ENCODE results near the gene SMAD3. TPM values are rescaled to one million over a fixed set of nuclear protein-coding genes. Genes with fewer than 3 reads are reported as not detected.

The SMAD3 gene
- total and polyA plus RNA-seq, 2 of the 4 experiments (the other 2 are of a cell fraction), result 71.0 to 177 TPM

- TF ChIP-seq NFE2L2 (IDR thresholded peaks at IDR 0.05; ENCODE audit: low read depth, low read length), result no peak
- TF ChIP-seq MAFK (IDR thresholded peaks at IDR 0.05; ENCODE audit: low read depth, low read length), result no peak
Measured at GRCh38 chr15:67138891-67139855, 73.8 kb downstream of the SMAD3 start (continued).

DNA sequence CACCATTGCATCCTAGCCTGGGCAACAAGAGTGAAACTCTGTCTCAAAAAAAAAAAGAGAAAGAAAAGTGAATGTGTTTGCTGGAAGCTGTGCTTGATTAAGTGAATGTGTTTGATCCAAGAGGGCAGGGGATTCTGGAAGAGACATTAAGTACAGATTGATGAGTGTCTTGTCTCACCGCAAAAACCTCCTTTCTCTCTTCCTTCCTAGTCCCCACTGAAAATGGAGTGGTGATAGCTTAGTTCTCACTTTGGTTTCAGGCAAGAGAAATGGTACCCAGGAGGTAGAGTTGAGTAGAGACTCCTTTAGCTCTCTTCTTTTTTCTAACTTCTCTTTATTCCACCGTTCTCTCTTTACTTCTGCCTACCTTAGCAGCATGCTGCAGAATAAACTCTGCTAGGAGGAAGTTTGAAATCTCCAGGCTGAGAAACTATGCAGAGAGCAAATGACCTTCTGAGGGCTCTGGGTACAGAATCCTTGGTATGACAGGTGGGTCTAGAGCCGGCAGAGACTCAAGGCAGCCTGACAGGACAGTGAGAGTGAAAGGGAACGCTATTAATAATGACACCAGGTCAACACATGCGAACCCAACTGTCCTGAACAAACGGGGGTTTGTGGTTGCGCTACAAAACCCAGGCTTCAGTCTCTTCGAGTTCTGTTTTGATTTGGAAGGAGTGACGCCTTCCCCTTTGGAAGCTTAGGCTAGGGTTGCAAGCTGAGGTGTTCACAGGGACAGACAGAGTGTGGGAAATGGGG, 74.9 kb downstream of the SMAD3 start:
- Histone ChIP-seq H3K79me1 (ENCODE audit: low read depth in 1 of 2, low read length in 2 of 2) (peaks cover under 1 to 84% of the 10 kb centered on the region in 2 experiments), H2BK5ac (ENCODE audit: low read depth, low read length, poor library complexity, severe bottlenecking) (peak overlapping the region; percentile 90), H3K4me2 (ENCODE audit: low read depth, low read length) (no peak overlapping the region; the same call in 1 of the 2 replicates), H3K18ac (ENCODE audit: low read depth, low read length) (peak overlapping the region; percentile 81), H2AFZ (replicated peaks; ENCODE audit: low read length, poor library complexity) (no peak overlapping the region), H2BK20ac (ENCODE audit: low read depth, low read length) (peak overlapping the region; percentile 50; the same call in 1 of the 2 replicates), H2BK120ac (ENCODE audit: low read depth, low read length) (peak overlapping the region; percentile 75), H3K36me3 (ENCODE audit: control insufficient read depth, insufficient read depth, low read length) (peaks cover 8% of the 10 kb centered on the region; the same call in 1 of the 2 replicates), H2AK9ac (replicated peaks; ENCODE audit: low read depth, low read length, poor library complexity) (no peak overlapping the region), H4K91ac (ENCODE audit: insufficient read depth, low read depth, low read length) (peak overlapping the region; percentile 54), H3K9me1 (ENCODE audit: insufficient read depth, low read length) (peaks cover 34% of the 10 kb centered on the region), H4K8ac (ENCODE audit: low read depth in 2 of 2, low read length in 2 of 2) (peak overlapping the region; percentile 82 to 88), H3K27ac (ENCODE audit: insufficient read depth, low read length) (peak overlapping the region; percentile 54), H3K4me1 (ENCODE audit: control insufficient read depth, insufficient read depth, low read length) (peaks cover 61% of the 10 kb centered on the region), H4K5ac (ENCODE audit: low read depth, low read length) (peak overlapping the region; percentile 78), H3K27me3 (ENCODE audit: control insufficient read depth, insufficient read depth, low read length) (no peaks in the 10 kb centered on the region), H3K14ac (replicated peaks; ENCODE audit: low read depth, low read length) (peak overlapping the region; percentile 75), H3K23ac (ENCODE audit: low read depth, low read length) (peak overlapping the region; percentile 95), H2AK5ac (ENCODE audit: low read depth, low read length) (peak overlapping the region; percentile 75), H2BK15ac (ENCODE audit: low read depth, low read length) (peak overlapping the region; percentile 84; the same call in 2 of the 3 replicates), H3K56ac (ENCODE audit: extremely low read depth, insufficient read depth, low read length) (peak overlapping the region; percentile 20; the same call in 1 of the 2 replicates), H3K4ac (ENCODE audit: low read depth, low read length) (peak overlapping the region; percentile 78), H4K20me1 (ENCODE audit: insufficient read depth, low read length) (peaks cover 17% of the 10 kb centered on the region; the same call in 1 of the 2 replicates), H3K9me3 (ENCODE audit: control insufficient read depth, insufficient read depth, low read length) (no peaks in the 10 kb centered on the region), H3K4me3 (ENCODE audit: insufficient read depth, low read depth, low read length) (no peak overlapping the region), H3K9ac (ENCODE audit: low read depth, low read length) (peak overlapping the region; percentile 44; the same call in 1 of the 2 replicates)
- WGBS, 2 experiments (ENCODE audit: extremely low coverage in 2 of 2, insufficient read length in 1 of 2), result 40% methylated on average over 6 of the region's 9 CpGs; no CpG with 5 or more reads in 1 of the 2 experiments
- no TSS peak for BruUV-seq (replicated peaks)
- no peak for TF ChIP-seq BHLHE40 (IDR thresholded peaks at IDR 0.05; ENCODE audit: low read depth, low read length)
- no peak for TF ChIP-seq RFX5 (IDR thresholded peaks at IDR 0.05; ENCODE audit: low read depth, low read length)
- no peak for TF ChIP-seq CHD1 (IDR thresholded peaks at IDR 0.05; ENCODE audit: low read depth, low read length)
- no peak for TF ChIP-seq CTCF (conservative IDR thresholded peaks at IDR 0.05; ENCODE audit: low read depth, low read length)
- no peak for TF ChIP-seq MAZ (IDR thresholded peaks at IDR 0.05; ENCODE audit: borderline replicate concordance, low read depth, low read length)
- no peak for TF ChIP-seq RCOR1 (IDR thresholded peaks at IDR 0.05; ENCODE audit: insufficient replicate concordance, low read length)
- no peak for TF ChIP-seq MXI1 (IDR thresholded peaks at IDR 0.05; ENCODE audit: borderline replicate concordance, low read depth, low read length)
- DNase-seq (no peak), ATAC-seq (ENCODE audit: low read depth) (no peak)
- intact Hi-C loops (cut with micrococcal nuclease) (loop anchor here (10.0 kb wide), 1 partner anchor 195 kb away; no protein-coding TSS in a partner anchor), dilution Hi-C loops (cut with HindIII; ENCODE audit: low sequenced_read_pairs, unreplicated experiment) (no loop called here), in situ Hi-C loops (cut with MboI; ENCODE audit: low sequenced_read_pairs) (no loop called here)
- CTCF ChIA-PET, result interaction anchor here (0.9 kb wide), 1 partner anchor 15 kb away, joined by 3 read pairs; no protein-coding TSS in a partner anchor
- POLR2A ChIA-PET (ENCODE audit: unreplicated experiment), result no interaction called here
